Stimulated activated CD4-positive, alpha-beta T cell treated with anti-CD3 and anti-CD28 coated beads, Interleukin-1b, Interleukin-23, amount 100 ng/mL, for 48 hours (primary cell): ENCODE data around the gene SLC16A10.

Source experiments
- DNase-seq: peaks from one replicate; pipeline ENCODE4 v3.0.0-alpha.2; 2020

Gene SLC16A10

DNA sequence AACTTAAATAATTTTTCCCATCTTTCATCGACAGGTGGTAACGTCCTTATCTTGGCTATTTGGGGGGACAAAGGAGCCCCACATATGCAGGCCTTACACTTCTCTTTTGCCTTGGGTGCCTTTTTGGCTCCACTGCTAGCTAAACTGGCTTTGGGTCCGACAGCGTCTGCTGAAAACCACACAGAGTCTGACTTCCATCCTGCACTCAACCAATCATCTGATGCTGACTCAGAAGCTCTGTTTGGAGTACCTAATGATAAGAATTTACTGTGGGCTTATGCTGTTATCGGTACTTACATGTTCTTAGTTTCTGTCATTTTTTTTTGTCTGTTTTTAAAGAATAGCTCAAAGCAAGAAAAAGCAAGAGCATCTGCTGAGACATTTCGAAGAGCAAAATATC lies 178.5 kb downstream of the SLC16A10 start:
- no peak for DNase-seq

DNA sequence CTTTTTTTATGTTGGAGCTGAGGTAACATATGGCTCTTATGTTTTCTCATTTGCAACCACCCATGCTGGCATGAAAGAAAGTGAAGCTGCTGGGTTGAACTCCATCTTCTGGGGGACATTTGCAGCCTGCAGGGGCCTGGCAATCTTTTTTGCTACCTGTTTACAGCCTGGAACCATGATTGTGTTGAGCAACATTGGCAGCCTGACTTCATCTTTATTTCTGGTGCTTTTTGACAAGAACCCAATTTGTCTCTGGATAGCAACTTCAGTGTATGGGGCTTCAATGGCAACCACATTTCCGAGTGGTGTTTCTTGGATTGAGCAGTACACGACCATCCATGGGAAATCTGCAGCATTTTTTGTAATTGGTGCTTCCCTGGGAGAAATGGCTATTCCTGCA lies 179.0 kb downstream of the SLC16A10 start:
- DNase-seq, result no peak

DNA sequence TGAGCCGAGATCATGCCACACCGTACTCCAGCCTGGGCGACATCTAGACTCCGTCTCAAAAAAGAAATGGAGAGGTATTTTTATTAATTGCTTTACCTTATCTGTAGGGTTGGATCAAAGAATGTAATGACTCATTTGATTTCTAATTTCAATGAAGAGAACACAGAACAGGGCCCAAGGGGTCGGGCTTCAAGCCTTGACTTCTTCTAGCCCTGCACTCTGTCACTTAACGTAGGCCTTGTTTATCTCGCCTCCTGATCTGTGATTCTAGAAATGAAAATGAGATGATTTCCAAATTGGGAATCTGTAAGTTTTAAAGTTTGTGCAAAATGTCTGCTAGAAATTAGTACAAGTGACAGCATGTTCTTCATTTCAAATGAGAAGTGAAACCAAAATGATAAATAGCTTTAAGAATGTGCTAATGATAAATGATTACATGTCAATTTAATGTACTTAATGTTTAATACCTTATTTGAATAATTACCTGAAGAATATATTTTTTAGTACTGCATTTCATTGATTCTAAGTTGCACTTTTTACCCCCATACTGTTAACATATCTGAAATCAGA lies 180.5 kb downstream of the SLC16A10 start:
- DNase-seq, result no peak

DNA sequence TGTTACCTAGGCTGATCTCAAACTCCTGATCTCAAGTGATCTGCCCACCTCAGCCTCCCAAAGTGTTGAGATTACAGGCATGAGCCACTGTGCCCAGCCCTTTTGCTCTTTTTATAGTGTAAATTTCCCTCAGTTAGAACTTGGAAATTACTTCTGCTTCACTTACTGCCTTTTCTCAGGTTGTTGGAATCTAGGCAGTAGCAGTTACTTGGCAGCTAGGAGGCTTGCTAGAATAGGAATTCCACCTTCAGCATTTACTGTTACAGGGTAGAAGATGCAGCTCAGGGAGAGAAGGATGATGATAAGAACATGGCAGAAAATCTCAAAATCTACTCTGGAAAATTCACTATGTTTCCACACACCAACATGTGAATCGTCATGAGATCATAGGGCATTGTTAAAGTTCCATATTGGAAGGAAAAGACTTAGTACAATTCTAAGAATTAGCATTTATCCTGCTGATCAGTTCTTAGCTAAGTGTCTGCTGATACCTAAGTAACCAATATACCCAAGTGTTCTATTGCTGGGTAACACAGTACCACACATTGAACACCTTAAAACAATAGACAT lies 182.2 kb downstream of the SLC16A10 start:
- no peak for DNase-seq

DNA sequence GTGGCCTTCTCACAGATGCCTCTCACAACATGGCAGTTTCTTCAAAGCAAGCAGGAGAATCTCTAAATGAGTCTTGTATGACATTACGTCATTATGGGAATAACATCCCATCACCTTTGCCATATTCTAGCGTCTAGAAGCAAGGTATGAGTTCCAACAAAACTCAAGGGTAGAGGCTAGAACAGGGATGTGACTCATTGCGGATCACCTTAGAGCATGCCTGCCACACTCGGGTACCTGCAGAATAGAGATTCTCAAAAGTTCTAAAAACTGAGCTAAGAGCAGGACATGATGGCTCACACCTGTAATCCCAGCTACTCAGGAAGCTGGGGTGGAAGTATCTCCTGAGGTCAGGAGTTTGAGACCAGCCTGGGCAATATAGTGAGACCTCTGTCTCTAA lies 182.8 kb downstream of the SLC16A10 start:
- DNase-seq, result no peak

DNA sequence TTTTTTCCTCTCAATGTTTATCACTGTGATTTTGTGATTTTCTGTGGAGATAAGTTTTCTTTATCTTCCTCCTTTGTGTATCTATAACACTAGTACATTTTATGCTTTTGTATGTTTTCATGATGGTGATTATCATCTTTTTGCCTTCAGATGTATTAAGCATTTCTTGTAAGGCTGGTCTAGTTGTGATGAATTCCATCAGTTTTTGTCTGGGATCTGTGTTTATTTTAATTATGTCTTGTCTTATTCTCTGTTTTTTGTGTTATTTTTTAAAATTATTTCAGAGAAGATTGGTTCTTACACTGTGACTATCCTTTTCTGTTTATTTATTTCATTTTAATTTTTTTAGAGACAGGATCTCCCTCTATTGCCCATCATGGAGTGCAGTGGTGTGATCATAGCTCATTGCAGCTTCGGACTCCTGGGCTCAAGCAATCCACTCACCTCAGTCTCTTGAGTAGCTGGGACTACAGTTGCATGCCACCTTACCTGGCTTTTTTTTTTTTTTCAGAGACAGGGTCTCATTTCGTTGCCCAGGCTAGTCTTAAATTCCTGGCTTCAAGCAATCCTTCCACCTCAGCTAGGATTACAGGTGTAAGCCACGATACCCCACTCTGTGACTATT lies 187.4 kb downstream of the SLC16A10 start:
- no peak for DNase-seq

DNA sequence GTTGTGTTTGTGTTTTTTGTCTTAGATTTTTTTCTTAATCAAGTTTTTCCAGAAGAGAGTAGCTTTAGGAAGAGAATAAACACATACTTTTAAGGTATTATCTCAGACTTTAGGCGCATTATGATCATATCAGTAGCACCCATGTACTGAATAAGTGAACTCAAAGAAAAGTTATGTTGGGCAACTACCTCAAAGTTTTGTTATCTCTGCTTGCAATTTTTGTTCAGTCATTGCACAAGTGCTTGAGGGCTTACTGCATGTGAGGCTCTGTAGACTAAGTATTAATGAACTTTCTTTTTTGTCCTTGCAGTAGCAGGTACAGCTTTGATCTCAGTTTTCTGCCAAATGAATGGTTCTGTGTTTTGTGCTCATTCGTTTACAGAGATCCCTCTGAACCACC lies 189.0 kb downstream of the SLC16A10 start:
- DNase-seq, result no peak

DNA sequence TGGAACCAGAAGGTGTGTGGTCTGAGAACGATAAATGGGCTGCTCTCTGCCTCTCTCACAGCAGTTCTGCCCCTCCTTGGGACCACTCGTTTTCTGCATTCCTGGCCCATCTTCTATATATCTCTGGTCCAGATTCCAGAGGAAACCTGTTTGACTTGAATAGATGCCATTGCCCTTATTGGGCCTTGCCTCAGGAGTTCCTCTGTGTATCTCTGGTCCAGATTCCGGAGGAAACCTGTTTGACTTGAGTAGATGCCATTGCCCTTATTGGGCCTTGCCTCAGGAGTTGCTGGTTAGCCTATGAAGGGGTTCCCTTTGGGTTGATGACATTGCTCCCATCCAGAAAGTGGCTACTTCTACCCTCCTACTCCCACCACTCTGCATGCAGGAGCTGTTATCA lies 189.4 kb downstream of the SLC16A10 start:
- no peak for DNase-seq

DNA sequence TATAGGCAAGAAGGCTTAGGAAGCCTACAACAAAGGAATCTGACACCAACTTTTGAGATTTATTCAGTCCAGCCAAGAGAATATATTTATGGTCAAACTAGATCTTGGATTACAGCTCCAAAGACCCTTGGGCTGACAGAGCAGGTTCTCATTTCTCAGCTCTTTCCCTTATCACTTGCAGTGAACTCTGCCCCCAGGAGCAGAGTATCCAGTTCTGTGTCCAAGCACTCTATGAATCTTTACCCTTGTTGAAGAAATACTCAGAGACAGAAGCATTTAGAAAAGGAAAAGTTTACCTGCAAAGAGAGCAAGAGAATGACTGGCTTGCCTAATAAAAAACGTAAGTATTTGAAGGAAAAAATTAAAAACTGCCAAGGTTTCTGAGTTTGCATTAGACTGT lies 190.5 kb downstream of the SLC16A10 start:
- DNase-seq, result no peak

DNA sequence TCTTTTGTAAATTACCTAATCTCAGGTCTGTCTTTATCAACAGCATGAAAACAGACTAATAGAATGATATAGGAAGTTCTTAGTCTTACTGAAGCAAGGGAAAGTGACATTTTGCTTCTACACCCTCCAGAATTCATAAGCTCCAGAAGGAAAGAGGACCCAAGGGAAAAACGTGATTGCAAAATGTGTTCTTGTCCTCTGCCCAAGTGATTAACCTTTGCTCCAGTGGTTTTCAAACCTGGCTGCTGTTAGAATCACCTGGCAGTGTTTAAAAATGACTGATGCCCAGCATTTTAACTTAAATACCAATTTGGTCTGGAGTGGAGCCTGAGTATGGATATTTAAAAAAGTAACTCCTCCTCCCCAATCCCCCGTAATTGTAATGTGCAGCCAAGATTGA lies 191.4 kb downstream of the SLC16A10 start:
- DNase-seq, result no peak

DNA sequence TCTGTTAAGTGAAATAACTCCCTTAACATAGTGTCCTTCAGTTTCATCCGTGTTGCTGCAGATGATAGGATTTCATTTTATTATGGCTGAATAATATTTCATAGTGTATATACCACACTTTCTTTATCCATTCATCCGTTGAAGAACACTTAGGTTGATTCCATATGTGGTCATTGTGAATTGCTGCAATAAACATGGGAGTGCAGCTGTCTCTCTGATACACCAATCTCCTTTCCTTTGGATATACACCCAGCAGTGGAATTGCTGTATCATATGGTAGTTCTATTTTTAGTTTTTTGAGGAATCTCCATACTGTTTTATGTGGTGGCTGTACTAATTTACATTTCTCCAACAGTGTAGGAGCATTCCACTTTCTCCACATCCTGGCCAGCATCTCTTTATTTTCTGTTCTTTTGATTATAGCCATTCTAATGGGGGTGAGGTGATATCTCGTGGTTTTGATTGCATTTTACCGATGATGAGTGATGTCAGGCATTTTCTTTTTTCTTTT lies 193.2 kb downstream of the SLC16A10 start:
- no peak for DNase-seq
